GM19025 (cell line): ENCODE measurements around the gene RGP1.

Experiments
- ATAC-seq: cut with Tn5 transposase; IDR thresholded peaks from one replicate; pipeline ENCODE4 v1.9.1; 2021; ENCODE audit warnings: mild to moderate bottlenecking, low read depth, moderate library complexity; ENCODE audit not compliant: unreplicated experiment

RGP1 gene

DNA sequence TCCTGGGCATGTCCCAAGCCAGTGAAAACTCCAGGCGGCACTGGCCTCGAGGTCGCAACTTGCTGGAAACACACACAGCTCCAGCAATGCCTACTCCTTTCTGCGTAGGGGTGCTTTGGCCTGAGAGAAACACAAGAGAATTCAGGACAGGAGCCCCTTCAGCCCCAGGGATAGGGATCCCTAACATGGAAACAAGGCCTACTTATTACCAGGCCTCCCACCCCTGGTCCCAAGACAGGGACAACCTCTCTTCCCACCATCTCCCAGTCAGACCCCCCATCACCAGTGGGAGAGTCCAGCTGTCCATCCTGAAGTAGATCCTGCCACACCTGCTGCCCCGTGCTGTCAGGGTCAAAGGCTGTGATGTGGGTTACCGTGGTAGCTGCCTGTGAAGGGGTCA, 8.8 kb upstream of the RGP1 start:
- no peak for ATAC-seq

GRCh38 chr9:35741740-35742139, 7.3 kb upstream of the RGP1 start:
- no peak for ATAC-seq

DNA sequence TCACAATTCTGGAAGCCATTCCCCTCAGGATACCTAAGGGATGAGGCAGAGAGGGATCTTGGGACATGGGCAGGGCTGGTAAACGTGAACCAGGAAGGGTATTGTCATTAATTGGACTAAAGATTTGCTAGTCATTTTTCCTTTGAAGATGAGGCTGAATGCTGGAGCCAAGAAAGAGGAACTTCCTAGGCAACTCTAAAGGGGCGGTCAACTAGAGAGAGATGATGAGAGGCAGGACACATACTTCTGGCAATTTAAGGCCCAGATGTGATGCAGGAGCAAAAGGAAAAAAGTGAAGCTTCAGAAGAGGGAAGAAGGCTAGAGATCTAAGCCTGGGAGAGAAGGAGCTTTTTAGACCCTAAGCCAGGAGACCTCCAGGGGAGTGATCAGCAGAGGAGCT, 5.6 kb upstream of the RGP1 start:
- no peak for ATAC-seq

GRCh38 chr9:35743880-35744518, 5.1 kb upstream of the RGP1 start:
- ATAC-seq: no peak

DNA sequence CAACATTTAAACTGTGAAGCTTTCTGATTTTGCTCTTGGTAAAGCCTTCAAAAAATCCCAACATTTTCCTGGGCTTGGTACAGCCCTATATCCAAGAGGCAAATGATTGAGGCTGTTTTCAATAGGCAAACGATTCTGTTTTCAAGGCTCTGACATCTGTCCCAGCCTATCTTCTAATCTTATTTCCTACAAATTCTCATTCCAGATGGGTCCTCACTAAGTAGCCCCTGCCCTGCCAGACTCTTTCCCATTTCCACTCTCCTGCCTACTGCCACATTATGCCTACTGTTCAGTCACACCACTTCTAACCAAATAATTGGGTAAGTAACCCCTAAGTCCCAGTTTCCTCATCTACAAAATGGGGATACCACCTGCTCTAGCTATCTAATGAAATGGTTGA, 3.5 kb upstream of the RGP1 start:
- ATAC-seq: no peak

DNA sequence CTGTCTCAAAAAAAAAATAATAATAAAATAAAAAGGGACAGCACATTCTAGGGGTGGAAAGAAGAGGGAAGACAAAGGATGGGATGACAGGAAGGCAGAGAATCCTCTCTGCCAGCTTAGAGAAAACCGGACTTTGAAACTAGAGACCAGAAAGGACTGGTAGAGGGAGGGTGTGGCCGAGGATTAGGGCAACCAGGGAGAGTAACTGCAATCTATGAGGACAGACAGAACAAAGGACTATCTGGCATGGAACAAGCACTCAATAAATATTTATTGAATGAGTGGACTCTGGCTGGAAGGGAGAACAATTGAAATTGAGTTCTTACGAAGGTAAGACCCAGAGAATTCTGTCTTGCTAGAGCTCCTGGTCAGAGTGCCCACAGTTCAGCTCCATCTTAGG, 2.5 kb upstream of the RGP1 start:
- ATAC-seq: no peak

DNA sequence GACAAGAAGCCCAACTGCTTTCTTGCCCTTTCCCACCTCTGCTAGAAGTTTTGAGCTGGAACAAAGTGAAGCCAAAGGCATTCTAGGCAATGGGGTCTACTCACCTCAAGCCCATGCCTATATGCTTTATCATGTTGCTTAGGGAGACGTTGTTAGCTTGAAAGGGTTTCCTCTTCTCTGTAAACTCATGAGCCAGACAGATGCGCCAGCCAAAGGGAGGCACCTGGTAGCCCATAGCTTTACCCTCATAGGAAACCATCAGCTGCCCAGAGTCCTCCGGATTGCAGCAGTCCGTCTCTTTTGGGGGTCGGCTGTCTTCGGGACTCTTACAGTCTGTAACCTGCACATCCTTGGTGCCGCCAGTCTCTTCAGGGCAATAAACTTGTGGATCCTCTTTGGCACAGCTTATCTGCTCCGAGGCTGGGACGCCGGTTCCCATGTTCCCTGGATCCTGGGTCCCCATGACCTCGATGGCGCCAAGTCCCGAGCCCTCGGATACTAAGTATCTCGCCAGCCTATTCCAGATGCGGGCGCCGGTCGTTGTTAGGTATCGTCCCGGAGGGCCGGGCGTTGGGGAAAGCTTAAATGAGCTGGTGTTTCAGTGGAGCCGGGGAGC, 737 bp upstream of the RGP1 start:
- no peak for ATAC-seq

- peak; percentile 9 for ATAC-seq
These were observed 598 bp downstream of the RGP1 start for GRCh38 chr9:35749515-35750255.

DNA sequence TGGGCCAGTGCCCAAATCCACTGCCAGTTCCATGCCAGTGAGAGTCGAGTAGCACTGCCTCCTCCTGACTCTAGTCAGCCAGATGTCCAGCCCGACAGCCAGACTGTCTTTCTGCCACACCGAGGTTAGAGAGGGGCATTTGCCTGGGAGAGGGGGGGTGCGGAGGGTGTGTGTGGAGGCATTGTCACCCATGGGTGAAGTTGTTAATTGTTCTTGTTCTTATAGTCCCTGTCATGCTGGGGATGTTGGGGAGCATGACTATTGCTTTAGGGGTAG, 1.1 kb downstream of the RGP1 start:
- no peak for ATAC-seq

DNA sequence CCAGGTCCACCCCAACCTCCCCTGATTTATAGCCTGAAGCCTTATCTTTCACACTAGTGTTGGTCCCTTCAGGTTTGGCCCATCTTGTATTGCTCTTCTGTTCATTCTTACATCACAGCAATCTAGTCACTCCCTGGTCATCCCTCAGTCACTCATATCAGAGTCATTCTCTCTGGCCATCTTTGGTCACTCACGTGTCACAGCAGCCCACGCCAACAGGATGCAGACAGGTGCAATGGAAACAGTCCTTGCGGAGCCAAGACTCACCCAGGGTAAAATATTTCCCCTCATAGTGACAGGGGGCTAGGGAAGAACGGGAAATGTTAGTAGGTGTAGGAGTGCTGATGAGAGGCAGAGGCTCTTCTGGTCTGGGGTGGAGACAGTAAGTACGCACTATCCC, 4.4 kb downstream of the RGP1 start:
- ATAC-seq: no peak

DNA sequence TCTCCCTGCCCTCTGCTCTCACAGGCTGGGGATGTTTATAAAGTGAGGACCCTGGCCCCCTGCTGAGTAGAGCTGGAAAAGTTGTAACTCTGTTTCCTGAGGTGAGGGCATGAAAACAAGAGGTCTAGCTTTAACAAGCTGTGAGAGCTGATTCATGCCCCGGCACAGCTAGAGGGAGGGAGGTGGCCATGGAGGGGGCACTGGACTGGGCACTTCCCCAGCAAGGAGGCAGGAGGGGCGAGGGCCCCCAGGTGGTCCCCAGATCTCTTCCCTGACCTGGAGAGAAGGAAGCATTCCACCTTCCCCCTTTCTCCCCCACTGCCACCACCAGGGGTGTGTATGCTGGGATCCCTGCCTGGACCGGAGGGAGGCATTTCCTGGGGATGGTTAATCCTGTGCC, 5.2 kb downstream of the RGP1 start, which contains the start of gene MSMP:
MSMP (minus strand) TSS at position 13 of the 400 bp plus-strand sequence. CDS start 147 bp downstream, outside the sequence.
- no peak for ATAC-seq

DNA sequence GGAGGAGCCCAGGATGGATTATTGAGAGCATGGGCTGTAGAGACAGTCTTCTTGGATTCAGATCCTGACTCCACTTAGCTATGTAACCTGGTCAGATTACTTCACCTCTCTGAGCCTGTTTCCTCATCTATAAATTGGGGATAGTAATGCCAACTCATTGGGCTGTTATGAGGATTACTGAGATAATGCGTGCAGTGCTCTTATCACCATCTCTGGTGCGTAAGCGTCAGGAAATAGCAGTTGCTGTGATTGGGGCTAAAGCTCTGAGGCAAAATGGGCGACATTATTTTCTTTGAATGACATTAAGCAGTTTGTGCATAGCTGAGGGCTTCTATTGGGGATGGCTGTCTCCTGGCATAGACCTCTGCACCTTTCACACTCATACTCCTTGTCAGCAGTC, 6.0 kb downstream of the RGP1 start:
- ATAC-seq: no peak

DNA sequence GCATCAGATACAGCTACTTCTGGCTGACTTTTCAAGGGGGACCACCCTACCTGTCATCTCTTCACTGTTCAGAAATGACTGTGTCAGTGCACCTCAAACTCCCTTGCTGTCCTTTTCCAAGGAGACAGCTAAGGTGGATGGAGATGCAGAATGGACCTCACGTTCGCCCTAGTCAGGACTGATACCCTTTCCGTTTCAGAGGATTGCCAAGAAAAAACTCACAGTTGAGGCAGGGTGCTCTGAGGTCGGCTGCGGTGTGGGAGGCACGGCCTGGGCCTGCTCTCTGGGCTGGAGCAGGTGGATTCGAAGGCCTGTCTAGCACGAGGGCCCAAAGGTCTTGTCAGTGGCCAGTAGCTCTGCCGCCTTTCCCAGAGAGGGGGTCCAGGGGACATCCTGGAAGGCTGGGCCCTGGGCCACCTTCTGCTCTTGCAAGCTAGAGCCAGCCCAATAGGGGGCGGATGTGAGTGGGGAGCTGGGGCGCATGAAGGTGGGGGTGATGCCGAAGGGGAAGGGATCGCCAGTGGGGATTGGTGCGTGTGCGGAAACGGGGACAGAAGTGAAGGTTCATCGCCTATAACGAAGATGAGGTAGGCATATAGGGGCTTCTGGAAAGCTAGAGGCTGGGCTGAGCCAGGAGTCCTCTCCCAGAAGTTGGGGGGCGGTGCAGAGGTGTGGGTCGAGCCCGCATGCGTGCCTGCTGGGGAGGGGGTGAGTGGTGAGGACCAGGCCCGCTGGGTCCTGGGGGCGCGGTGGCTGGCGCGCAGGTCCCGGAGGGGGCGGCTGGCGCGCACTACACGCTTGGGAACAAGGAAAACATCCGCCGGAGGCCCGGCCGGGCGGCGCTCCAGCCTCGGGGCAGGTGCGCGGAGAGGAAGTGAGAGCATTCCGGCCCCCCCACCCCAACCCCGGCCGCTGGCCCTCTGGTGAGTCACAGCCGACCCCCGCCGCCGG, 7.5 kb downstream of the RGP1 start:
- peak; percentile 48 for ATAC-seq

- ATAC-seq: peak; percentile 36
These were observed 8.3 kb downstream of the RGP1 start for GRCh38 chr9:35757226-35757891.

- ATAC-seq: no peak
These were observed 8.8 kb downstream of the RGP1 start for GRCh38 chr9:35757892-35758275.

GRCh38 chr9:35758475-35759050, 9.5 kb downstream of the RGP1 start:
- ATAC-seq: no peak

- no peak for ATAC-seq
These were observed 10.7 kb downstream of the RGP1 start for GRCh38 chr9:35759795-35760194.

DNA sequence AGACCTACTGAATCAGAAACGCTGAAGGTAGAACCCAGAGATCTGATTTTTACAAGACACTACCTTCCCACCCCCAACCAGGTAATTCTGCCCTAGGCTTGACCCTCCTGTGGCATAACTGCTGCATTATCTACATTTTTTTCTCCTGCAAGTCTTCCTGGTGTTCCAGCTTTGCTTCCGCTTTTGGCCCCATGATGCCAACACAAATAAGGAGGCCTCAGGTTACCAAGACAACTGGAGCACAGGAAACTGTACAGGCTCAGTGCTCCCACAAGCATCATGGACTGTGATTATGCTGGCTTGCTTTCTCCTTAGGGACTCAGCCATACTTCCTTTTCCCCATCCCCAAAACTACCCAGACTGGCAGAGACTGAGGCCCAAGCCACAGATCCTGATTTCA, 11.6 kb downstream of the RGP1 start:
- ATAC-seq: no peak

DNA sequence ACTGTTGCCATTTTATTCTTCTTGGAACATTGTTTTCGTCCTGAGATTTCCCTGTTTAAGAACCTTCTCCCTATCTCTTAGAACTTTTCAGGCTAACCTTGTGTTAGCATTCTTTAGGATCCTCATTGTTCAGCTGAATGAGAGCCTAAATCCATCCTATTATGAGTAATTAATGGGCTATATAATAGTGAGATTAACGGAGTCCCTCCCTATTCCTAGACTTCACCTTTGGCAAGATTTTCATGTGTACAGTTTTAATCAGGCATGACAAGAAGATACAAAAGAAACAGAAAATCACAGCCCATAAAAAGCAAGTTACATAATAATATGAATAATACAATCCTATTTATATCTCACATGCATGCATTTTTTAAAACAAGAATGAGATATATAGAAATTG, 14.1 kb downstream of the RGP1 start:
- no peak for ATAC-seq

DNA sequence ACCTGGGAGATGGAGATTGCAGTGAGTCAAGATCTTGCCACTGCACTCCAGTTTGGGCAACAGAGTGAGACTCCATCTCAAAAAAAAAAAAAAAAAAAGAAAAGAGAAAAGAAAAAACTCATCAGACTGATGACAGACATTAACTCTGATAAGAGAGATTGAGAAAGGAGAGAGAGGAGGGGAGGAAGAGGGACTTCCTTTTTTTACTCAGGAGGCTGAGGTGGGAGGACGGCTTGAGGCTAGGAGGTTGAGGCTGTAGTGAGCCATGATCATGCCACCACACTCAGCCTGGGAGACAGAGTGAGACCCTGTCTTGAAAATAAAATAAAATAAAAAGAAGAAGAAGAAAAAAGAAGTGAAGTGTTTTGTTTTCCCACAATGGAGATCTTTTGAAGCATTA, 14.7 kb downstream of the RGP1 start:
- ATAC-seq: no peak
